ENCODE results near the gene BAIAP3. TPM values are rescaled to one million over a fixed set of nuclear protein-coding genes. Genes with fewer than 3 reads are reported as not detected.

BAIAP3 gene
- polyA plus RNA-seq, 1 experiment: 0.19 TPM

DNA sequence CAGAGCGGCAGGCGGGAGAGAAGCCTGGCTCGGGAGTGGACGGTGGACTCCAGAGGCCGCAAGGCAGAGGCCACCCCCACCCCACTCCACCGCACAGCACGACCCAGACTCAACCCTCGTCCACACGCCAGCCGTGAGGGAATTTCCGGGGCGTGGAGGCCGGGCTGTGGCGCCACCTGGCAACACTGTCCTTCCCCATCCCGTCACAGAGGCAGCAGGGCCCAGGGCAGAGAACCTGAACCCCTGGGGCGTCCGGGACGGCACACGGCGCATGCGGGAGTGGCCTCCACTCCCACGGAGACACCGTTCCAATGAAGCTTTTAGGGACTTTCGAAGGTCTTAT, 41.8 kb downstream of the BAIAP3 start:
- CTCF ChIA-PET: no interaction called here
- Histone ChIP-seq H3K27me3 (ENCODE audit: control insufficient read depth, insufficient read depth, low read length) (no peaks in the 10 kb centered on the region), H3K9me3 (ENCODE audit: control insufficient read depth, insufficient read depth, low read length) (no peaks in the 10 kb centered on the region; the same call in 1 of the 2 replicates), H3K27ac (ENCODE audit: low read depth, low read length) (no peak overlapping the region), H3K4me3 (ENCODE audit: low read depth, low read length) (no peak overlapping the region)
- TF ChIP-seq, protein P1, sequence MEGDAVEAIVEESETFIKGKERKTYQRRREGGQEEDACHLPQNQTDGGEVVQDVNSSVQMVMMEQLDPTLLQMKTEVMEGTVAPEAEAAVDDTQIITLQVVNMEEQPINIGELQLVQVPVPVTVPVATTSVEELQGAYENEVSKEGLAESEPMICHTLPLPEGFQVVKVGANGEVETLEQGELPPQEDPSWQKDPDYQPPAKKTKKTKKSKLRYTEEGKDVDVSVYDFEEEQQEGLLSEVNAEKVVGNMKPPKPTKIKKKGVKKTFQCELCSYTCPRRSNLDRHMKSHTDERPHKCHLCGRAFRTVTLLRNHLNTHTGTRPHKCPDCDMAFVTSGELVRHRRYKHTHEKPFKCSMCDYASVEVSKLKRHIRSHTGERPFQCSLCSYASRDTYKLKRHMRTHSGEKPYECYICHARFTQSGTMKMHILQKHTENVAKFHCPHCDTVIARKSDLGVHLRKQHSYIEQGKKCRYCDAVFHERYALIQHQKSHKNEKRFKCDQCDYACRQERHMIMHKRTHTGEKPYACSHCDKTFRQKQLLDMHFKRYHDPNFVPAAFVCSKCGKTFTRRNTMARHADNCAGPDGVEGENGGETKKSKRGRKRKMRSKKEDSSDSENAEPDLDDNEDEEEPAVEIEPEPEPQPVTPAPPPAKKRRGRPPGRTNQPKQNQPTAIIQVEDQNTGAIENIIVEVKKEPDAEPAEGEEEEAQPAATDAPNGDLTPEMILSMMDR (IDR thresholded peaks at IDR 0.05; ENCODE audit: low read depth, low read length): no peak
- no peak for DNase-seq (ENCODE audit: low read depth, low spot score)
- POLR2A ChIA-PET: no interaction called here

DNA sequence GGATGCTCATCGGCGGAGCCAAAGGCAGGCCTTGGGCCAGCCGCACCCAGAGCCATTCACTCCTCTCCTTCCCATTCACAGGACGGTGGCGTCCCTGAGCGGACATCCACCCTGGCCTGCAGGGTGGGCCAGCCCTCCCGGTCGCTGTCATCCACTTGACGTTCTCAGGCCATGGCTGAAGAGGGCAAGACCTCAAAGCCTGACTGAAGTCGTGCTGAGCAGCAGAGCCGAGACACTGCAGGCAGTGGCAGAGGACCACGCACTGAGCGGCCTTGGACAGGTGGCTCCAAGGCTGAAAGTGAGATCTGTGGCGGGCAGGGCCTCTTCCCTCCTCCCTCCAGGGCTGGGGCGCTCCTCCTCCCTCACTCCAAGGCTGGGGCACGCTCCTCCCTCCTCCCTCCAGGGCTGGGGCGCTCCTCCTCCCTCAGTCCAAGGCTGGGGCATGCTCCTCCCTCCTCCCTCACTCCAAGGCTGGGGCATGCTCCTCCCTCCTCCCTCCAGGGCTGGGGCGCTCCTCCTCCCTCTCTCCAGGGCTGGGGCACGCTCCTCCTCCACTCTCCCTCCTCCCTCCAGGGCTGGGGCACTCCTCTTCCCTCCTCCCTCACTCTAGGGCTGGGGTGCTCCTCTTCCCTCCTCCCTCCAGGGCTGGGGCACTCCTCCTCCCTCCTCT, 42.4 kb downstream of the BAIAP3 start:
- Histone ChIP-seq H3K27me3 (ENCODE audit: control insufficient read depth, insufficient read depth, low read length) (no peaks in the 10 kb centered on the region), H3K4me3 (ENCODE audit: low read depth, low read length) (no peak overlapping the region), H3K9me3 (ENCODE audit: control insufficient read depth, insufficient read depth, low read length) (no peaks in the 10 kb centered on the region; the same call in 1 of the 2 replicates), H3K27ac (ENCODE audit: low read depth, low read length) (no peak overlapping the region)
- TF ChIP-seq, protein P1 (IDR thresholded peaks at IDR 0.05; ENCODE audit: low read depth, low read length): no peak
- CTCF ChIA-PET: no interaction called here
- POLR2A ChIA-PET: no interaction called here
- DNase-seq (ENCODE audit: low read depth, low spot score): no peak

DNA sequence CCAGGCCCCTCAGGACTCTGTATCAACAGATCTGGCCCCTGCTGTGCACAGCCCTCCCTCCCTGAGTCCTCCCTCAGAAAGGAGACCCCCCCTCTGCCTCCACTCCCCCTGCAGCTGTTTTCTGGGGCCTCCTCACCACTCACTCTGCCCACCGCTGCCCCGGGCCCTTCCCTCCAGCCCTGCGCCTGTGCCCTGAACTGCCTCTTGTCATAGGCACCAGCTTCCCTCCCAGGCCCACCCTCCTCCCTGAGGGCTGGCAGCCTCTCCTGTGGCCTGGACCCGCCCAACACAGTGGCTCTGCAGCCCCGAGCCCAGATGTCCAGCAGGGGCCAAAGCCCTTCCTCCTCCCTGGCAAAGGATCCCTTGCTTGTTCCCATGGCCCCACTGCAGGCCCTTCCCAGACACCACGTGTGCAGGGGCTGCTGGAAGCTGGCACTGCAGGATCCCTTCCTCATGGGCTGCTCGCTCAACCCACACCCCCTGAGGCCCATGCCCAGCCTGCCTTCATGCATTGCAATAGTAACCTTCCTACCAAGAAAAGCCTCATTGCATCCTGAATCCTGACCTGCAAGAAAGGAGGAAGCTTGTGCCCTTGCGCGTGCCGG, 44.1 kb downstream of the BAIAP3 start:
- TF ChIP-seq, protein P1 (IDR thresholded peaks at IDR 0.05; ENCODE audit: low read depth, low read length): no peak
- no peak overlapping the region for H3K4me3 ChIP-seq (ENCODE audit: low read depth, low read length)
- ChIA-PET CTCF (interaction anchor here (1.9 kb wide), 1 partner anchor 13 kb away, joined by 10 read pairs; no protein-coding TSS in a partner anchor), POLR2A (interaction anchor here (0.7 to 1.3 kb wide), 2 partner anchors 13 to 235 kb away, joined by 3 to 4 read pairs; no protein-coding TSS in a partner anchor)
- H3K9me3 ChIP-seq (ENCODE audit: control insufficient read depth, insufficient read depth, low read length): no peaks in the 10 kb centered on the region; the same call in 1 of the 2 replicates
- DNase-seq (ENCODE audit: low read depth, low spot score): no peak
- no peaks in the 10 kb centered on the region for H3K27me3 ChIP-seq (ENCODE audit: control insufficient read depth, insufficient read depth, low read length)
- H3K27ac ChIP-seq (ENCODE audit: low read depth, low read length): no peak overlapping the region

DNA sequence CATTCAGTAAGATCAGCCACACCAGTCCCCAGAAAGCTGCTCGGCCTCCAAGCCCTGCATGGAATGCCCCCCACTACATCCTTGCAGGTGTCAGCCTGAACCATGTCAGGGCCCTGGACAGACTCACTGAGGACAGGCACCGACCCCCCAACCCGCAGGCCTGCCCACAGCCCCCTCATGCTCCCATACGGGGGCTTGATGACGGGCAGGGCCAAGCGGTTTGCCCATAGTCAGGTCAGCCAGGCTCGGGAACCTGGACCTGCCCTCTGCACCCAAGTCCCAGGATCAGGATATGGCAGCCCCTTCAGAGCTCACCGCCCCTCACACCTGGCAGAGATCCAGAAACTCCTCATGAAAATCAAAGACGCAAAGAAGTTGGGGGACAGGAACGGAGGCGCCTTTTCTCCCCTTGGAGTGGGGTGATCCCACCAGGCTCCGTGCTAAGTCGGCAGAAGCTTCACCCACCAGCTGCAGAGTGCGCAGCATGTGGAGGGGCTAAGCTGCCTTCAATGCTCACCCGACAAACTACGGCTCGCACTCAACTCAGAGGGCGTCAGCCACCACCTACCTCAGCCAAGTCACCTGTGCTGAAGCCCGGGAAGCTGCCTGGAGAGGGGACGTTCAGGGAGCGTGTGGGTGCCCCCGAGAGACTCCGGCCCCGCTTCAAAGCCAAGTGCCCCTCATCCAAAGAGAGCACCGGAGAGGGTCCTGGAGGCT, 44.8 kb downstream of the BAIAP3 start:
- ChIA-PET POLR2A (interaction anchor here (1.3 kb wide), 1 partner anchor 14 kb away, joined by 4 read pairs; no protein-coding TSS in a partner anchor), CTCF (interaction anchor here (0.5 to 1.9 kb wide), 2 partner anchors 13 to 65 kb away, joined by 5 to 10 read pairs; no protein-coding TSS in a partner anchor)
- TF ChIP-seq, protein P1 (IDR thresholded peaks at IDR 0.05; ENCODE audit: low read depth, low read length): no peak
- DNase-seq (ENCODE audit: low read depth, low spot score): no peak
- Histone ChIP-seq H3K9me3 (ENCODE audit: control insufficient read depth, insufficient read depth, low read length) (no peaks in the 10 kb centered on the region; the same call in 1 of the 2 replicates), H3K4me3 (ENCODE audit: low read depth, low read length) (peak overlapping the region; percentile 57), H3K27ac (ENCODE audit: low read depth, low read length) (no peak overlapping the region), H3K27me3 (ENCODE audit: control insufficient read depth, insufficient read depth, low read length) (no peaks in the 10 kb centered on the region)
